ENCODE results near the gene PITRM1.

DNA sequence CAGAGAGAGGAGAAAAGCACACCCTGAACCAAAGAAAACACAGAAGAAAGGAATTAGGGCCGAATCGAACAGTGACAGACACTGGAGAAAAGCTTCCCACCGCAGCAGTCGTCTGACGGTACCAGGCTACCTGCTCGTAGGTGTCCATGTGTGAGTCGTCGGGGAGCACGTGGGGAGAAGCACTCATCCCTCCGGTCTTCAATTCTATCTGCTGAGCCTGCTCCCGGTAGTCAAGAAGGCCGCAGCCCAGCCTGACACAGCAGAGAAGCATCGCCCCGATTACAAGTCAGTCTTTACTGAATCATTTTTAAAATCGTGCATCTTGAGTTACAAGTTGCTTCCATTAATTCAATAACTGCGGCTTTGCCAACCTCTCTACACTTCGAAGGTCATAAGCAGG lies 24.5 kb downstream of the PITRM1 start:
- TF ChIP-seq CTCF (IDR thresholded peaks at IDR 0.05) (no peak), POLR2A (IDR thresholded peaks at IDR 0.05) (no peak), POLR2AphosphoS5 (IDR thresholded peaks at IDR 0.05) (no peak), EP300 (IDR thresholded peaks at IDR 0.05) (no peak)

Measured in gastroesophageal sphincter (tissue), 3 donors.